ENCODE measurements around the gene OPALIN.

The OPALIN gene

GRCh38 chr10:96371356-96371755 lies 12.6 kb upstream of the OPALIN start:
- no peak for DNase-seq

GRCh38 chr10:96370584-96371157 lies 11.9 kb upstream of the OPALIN start:
- peak; percentile 4 for DNase-seq

- DNase-seq, result no peak
These were observed 11.2 kb upstream of the OPALIN start for GRCh38 chr10:96369890-96370583.

GRCh38 chr10:96368971-96369370 lies 10.2 kb upstream of the OPALIN start:
- no peak for DNase-seq

GRCh38 chr10:96367470-96367869 lies 8.7 kb upstream of the OPALIN start:
- DNase-seq, result no peak

- no peak for DNase-seq
These were observed 7.7 kb upstream of the OPALIN start for GRCh38 chr10:96366508-96366907.

- no peak for DNase-seq
These were observed 6.8 kb upstream of the OPALIN start for GRCh38 chr10:96365571-96365970.

GRCh38 chr10:96360766-96361165 lies 2.0 kb upstream of the OPALIN start:
- no peak for DNase-seq

- DNase-seq, result no peak
These were observed 1.5 kb upstream of the OPALIN start for GRCh38 chr10:96360331-96360730.

GRCh38 chr10:96359616-96360015 lies 814 bp upstream of the OPALIN start:
- DNase-seq, result no peak

GRCh38 chr10:96357038-96357620 lies 1.7 kb downstream of the OPALIN start:
- DNase-seq, result no peak

- no peak for DNase-seq
These were observed 6.2 kb downstream of the OPALIN start for GRCh38 chr10:96352582-96352981.

GRCh38 chr10:96352027-96352426 lies 6.8 kb downstream of the OPALIN start:
- DNase-seq, result no peak

GRCh38 chr10:96346295-96346694 lies 12.5 kb downstream of the OPALIN start:
- no peak for DNase-seq

- DNase-seq, result no peak
These were observed 13.6 kb downstream of the OPALIN start for GRCh38 chr10:96345222-96345621.

GRCh38 chr10:96344178-96344577 lies 14.6 kb downstream of the OPALIN start:
- DNase-seq, result no peak

- DNase-seq, result no peak
These were observed 16.4 kb downstream of the OPALIN start for GRCh38 chr10:96342402-96342801.

GRCh38 chr10:96341219-96342182 lies 17.3 kb downstream of the OPALIN start:
- DNase-seq, result no peak

GRCh38 chr10:96339956-96340904 lies 18.6 kb downstream of the OPALIN start:
- peak; percentile 20 for DNase-seq

GRCh38 chr10:96339383-96339782 lies 19.4 kb downstream of the OPALIN start:
- no peak for DNase-seq

GRCh38 chr10:96338279-96338925 lies 20.4 kb downstream of the OPALIN start:
- DNase-seq, result no peak

GRCh38 chr10:96337106-96337505 lies 21.7 kb downstream of the OPALIN start:
- no peak for DNase-seq
